Measurements from ENCODE around the gene IL10RA. TPM values are rescaled to one million over a fixed set of nuclear protein-coding genes. Genes with fewer than 3 reads are reported as not detected.
"Not testable (repeated sequence)": the region's sequence is repeated elsewhere in the genome, so short reads cannot be mapped to it uniquely, and the experiment has no call there.

Gene IL10RA
- total RNA-seq, 4 donors from 2014 or later, result 9.8 to 50.3 (median 23.9) TPM

- Histone ChIP-seq H3K36me3 (no peaks in the 10 kb centered on the region), H3K27ac (no peak overlapping the region), H3K9me3 (no peaks in the 10 kb centered on the region), H3K4me1 (no peaks in the 10 kb centered on the region), H3K4me3 (no peak overlapping the region), H3K27me3 (no peaks in the 10 kb centered on the region)
- DNase-seq, result no peak
- TF ChIP-seq POLR2A (IDR thresholded peaks at IDR 0.05) (no peak), CTCF (IDR thresholded peaks at IDR 0.05) (no peak)
Observed at GRCh38 chr11:117944554-117944953, 41.6 kb upstream of the IL10RA start.

- Histone ChIP-seq H3K4me3 (no peak overlapping the region), H3K27me3 (no peaks in the 10 kb centered on the region), H3K36me3 (no peaks in the 10 kb centered on the region), H3K9me3 (no peaks in the 10 kb centered on the region), H3K27ac (no peak overlapping the region), H3K4me1 (no peaks in the 10 kb centered on the region)
- DNase-seq, result no peak
- TF ChIP-seq POLR2A (IDR thresholded peaks at IDR 0.05) (no peak), CTCF (IDR thresholded peaks at IDR 0.05) (peak in 1 of 6 experiments; percentile 3)
Observed at GRCh38 chr11:117945047-117945810, 41.0 kb upstream of the IL10RA start.

GRCh38 chr11:117946156-117946841 is 39.9 kb upstream of the IL10RA start:
- Histone ChIP-seq H3K36me3 (no peaks in the 10 kb centered on the region), H3K27ac (no peak overlapping the region), H3K9me3 (no peaks in the 10 kb centered on the region), H3K27me3 (no peaks in the 10 kb centered on the region), H3K4me3 (no peak overlapping the region), H3K4me1 (peaks cover 0 to 7% (median 0%) of the 10 kb centered on the region in 4 donors)
- DNase-seq, result peak in 1 of 3 donors; percentile 12
- no peak for TF ChIP-seq POLR2A (IDR thresholded peaks at IDR 0.05)
- TF ChIP-seq CTCF (IDR thresholded peaks at IDR 0.05), result no peak

GRCh38 chr11:117946842-117947526 is 39.2 kb upstream of the IL10RA start:
- Histone ChIP-seq H3K36me3 (no peaks in the 10 kb centered on the region), H3K4me1 (peaks cover 0 to 14% (median 5%) of the 10 kb centered on the region in 4 donors), H3K4me3 (no peak overlapping the region), H3K27ac (no peak overlapping the region), H3K9me3 (no peaks in the 10 kb centered on the region), H3K27me3 (no peaks in the 10 kb centered on the region)
- TF ChIP-seq CTCF (IDR thresholded peaks at IDR 0.05) (peak; percentile 90 to 98 (median 94)), POLR2A (IDR thresholded peaks at IDR 0.05) (no peak)
- peak; percentile 82 to 94 (median 90) for DNase-seq

GRCh38 chr11:117947751-117948150 is 38.4 kb upstream of the IL10RA start:
- H3K9me3 ChIP-seq, H3K36me3 ChIP-seq, H3K4me3 ChIP-seq, DNase-seq, H3K27me3 ChIP-seq, H3K27ac ChIP-seq: not testable (repeated sequence)
- peaks cover 0 to 19% (median 6%) of the 10 kb centered on the region in 4 donors for H3K4me1 ChIP-seq

- not testable (repeated sequence) for H3K36me3 ChIP-seq, H3K27ac ChIP-seq, H3K9me3 ChIP-seq, DNase-seq, H3K27me3 ChIP-seq, H3K4me3 ChIP-seq
- peaks cover 0 to 23% (median 7%) of the 10 kb centered on the region in 4 donors for H3K4me1 ChIP-seq
Observed at GRCh38 chr11:117948466-117948865, 37.7 kb upstream of the IL10RA start.

Data from Peyer's patch (tissue), 4 donors.